ENCODE measurements around the gene KCNJ9.

DNA sequence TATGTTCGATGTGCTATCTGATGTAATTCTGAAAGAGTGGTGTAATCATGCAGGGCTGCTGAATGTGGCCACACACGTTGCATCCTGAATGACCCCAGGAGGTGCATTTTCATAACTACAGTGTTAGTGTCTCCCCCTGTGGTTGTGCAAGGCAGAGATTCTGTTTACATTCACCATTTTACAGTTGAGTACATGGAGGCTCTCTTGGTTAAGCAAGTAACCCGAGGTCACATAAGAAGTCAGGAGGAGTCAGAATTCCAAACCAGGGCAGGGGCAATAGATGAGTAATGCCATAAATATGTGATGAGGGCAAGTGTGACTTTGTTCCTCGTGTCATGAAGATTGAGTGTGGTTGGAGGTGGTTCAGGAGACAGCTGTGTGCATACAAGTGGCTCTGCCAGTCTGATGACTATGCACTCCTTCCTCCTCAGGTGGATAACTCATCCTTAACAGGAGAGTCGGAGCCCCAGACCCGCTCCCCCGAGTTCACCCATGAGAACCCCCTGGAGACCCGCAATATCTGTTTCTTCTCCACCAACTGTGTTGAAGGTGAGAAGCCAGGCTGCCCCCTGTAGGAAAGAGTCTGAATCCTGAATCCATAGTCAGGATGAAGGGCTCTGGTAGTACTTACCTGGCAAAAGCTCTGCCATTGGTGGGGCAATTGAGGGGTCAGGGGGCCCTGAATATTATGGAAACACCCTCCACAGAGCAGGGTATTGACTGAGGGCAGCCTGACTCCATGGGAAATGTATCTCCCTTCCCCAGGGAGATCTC is 43.6 kb downstream of the KCNJ9 start:
- TF ChIP-seq EZH2 (IDR thresholded peaks at IDR 0.05; ENCODE audit: borderline replicate concordance, low read depth, low read length, severe bottlenecking) = no peak
- TF ChIP-seq, protein P1, sequence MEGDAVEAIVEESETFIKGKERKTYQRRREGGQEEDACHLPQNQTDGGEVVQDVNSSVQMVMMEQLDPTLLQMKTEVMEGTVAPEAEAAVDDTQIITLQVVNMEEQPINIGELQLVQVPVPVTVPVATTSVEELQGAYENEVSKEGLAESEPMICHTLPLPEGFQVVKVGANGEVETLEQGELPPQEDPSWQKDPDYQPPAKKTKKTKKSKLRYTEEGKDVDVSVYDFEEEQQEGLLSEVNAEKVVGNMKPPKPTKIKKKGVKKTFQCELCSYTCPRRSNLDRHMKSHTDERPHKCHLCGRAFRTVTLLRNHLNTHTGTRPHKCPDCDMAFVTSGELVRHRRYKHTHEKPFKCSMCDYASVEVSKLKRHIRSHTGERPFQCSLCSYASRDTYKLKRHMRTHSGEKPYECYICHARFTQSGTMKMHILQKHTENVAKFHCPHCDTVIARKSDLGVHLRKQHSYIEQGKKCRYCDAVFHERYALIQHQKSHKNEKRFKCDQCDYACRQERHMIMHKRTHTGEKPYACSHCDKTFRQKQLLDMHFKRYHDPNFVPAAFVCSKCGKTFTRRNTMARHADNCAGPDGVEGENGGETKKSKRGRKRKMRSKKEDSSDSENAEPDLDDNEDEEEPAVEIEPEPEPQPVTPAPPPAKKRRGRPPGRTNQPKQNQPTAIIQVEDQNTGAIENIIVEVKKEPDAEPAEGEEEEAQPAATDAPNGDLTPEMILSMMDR (IDR thresholded peaks at IDR 0.05; ENCODE audit: borderline replicate concordance, extremely low read depth, low read length, poor library complexity, severe bottlenecking) = no peak

Measured in DND-41 (cell line).